ENCODE measurements around the gene SYNJ2BP.

GRCh38 chr14:70454731-70455130, 37.8 kb upstream of the SYNJ2BP start:
- TF ChIP-seq, protein P1, sequence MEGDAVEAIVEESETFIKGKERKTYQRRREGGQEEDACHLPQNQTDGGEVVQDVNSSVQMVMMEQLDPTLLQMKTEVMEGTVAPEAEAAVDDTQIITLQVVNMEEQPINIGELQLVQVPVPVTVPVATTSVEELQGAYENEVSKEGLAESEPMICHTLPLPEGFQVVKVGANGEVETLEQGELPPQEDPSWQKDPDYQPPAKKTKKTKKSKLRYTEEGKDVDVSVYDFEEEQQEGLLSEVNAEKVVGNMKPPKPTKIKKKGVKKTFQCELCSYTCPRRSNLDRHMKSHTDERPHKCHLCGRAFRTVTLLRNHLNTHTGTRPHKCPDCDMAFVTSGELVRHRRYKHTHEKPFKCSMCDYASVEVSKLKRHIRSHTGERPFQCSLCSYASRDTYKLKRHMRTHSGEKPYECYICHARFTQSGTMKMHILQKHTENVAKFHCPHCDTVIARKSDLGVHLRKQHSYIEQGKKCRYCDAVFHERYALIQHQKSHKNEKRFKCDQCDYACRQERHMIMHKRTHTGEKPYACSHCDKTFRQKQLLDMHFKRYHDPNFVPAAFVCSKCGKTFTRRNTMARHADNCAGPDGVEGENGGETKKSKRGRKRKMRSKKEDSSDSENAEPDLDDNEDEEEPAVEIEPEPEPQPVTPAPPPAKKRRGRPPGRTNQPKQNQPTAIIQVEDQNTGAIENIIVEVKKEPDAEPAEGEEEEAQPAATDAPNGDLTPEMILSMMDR (IDR thresholded peaks at IDR 0.05; ENCODE audit: low read depth, low read length), result no peak
- TF ChIP-seq POLR2A (IDR thresholded peaks at IDR 0.05; ENCODE audit: extremely low read depth, insufficient read length), result no peak
